ENCODE results near the gene MYPN.

MYPN gene

DNA sequence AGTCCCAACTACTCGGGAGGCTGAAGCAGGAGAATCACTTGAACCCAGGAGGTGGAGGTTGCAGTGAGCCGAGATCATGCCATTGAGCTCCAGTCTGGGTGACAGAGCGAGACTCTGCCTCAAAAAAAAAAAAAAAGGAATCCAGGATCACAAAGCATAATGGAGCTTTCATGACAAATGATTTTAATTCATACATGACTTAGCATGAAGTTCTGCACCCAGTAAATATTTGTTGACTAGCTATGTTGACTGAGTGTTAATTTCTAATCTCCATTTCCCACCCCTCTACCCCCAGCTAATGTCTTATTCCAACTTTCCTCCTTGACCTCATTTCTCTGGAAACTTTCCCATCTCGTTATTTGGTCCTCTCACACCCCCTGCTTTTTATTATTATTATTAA, 69.3 kb downstream of the MYPN start:
- TF ChIP-seq, protein P1, sequence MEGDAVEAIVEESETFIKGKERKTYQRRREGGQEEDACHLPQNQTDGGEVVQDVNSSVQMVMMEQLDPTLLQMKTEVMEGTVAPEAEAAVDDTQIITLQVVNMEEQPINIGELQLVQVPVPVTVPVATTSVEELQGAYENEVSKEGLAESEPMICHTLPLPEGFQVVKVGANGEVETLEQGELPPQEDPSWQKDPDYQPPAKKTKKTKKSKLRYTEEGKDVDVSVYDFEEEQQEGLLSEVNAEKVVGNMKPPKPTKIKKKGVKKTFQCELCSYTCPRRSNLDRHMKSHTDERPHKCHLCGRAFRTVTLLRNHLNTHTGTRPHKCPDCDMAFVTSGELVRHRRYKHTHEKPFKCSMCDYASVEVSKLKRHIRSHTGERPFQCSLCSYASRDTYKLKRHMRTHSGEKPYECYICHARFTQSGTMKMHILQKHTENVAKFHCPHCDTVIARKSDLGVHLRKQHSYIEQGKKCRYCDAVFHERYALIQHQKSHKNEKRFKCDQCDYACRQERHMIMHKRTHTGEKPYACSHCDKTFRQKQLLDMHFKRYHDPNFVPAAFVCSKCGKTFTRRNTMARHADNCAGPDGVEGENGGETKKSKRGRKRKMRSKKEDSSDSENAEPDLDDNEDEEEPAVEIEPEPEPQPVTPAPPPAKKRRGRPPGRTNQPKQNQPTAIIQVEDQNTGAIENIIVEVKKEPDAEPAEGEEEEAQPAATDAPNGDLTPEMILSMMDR (IDR thresholded peaks at IDR 0.05), result no peak

DNA sequence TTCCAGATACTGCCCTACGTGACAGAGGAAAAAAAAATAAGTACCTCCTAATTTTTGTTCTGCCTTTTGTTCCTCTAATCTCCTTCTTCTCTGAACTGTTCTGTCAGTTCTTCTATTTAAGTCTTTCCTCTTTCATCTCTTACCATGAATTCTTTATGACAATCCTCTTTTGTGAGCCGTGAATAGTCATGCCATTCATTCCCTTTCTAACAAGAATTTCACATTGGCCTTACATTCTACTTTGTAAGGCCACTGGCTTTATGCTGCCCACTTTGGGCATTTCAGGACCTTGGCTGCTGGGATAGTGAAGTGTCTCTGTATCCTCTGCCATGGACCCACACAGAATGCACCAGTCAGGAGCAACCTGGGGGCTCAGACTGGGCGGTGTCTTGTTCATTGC, 69.7 kb downstream of the MYPN start:
- TF ChIP-seq, protein P1 (IDR thresholded peaks at IDR 0.05), result no peak

DNA sequence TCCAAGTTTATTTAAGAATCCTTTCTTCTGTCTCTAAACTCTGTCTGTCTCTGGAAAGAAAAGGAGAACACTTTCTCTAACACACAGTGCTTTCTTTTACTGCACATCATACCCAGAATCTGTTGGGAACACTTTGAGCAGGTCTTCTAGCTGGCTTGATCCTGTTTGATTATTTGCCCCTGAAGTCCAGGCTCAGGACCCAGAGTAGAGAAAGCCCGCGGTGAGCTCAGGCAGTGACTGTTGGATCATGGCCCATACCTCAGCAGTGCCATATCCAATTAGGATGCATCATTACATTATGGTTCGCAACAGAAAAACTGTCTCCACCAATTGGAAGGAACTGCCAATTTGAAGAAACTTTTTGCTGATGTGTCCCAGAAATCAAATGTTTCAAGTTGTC, 71.2 kb downstream of the MYPN start:
- TF ChIP-seq, protein P1 (IDR thresholded peaks at IDR 0.05), result no peak

DNA sequence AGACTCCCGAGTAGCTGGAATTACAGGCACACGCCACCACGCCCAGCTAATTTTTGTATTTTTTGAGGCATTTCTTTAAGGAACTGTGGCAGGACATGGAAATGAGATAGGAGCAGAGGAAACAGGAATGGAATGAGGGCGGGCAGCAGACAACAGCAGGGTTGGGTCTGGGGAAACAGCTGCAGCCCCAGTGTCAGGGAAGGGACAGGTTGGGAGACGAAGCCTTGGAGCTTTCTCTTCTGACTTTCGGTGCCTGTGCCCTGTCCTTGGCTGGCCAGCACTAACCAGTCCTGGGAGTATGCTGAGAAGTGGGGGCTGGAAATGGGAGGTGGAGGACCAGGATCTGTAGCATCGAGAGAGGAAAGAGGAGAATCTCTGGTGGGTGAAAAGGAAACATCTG, 75.3 kb downstream of the MYPN start:
- TF ChIP-seq, protein P1 (IDR thresholded peaks at IDR 0.05), result no peak

DNA sequence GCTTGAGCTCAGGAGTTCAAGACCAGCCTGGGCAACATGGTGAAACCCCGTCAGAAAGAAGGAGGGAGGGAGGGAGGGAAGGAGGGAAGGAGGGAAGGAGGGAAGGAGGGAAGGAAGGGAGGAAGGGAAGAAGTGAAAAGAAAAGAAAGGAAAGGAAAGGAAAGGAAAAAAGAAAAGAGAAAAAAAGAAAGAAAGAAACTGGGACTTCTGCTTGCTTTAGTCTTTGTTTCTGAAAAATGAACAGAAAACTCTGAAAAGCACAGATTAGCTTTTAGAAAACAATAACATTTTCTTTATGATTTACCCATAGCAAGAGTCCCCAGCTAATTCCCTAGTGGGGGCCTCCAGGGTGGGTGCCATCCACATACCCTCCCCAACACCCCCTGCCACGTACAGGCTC, 75.8 kb downstream of the MYPN start:
- TF ChIP-seq, protein P1 (IDR thresholded peaks at IDR 0.05), result no peak

DNA sequence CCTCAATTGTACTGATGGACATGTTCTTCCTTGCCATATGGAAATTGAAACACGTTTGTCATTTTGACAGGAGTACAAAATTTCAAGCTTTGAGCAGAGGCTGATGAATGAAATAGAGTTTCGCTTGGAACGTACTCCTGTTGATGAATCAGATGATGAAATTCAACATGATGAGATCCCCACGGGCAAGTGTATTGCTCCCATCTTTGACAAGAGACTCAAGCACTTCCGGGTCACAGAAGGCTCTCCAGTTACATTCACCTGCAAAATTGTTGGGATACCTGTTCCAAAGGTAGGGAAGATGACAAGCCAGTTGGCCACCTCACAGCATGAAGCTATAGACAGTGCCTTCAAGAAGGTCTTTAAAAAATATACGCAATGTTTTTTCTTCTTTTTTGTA, 79.5 kb downstream of the MYPN start:
- TF ChIP-seq, protein P1 (IDR thresholded peaks at IDR 0.05), result no peak

DNA sequence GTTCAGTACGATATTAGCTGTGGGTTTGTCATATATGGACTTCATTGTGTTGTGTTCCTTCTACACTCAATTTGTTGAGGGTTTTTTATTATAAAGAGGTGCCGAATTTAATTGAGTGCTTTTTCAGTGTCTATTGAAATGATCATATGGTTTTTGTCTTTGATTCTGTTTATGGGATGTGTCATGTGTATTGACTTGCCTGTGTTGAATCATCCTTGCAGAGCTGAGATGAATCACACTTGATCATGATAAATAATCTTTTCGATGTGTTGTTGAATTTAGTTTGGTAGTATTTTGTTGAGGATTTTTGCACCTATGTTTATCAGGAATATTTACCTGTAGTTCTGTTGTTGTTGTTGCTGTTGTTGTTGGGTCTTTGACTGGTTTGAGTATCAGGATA, 82.8 kb downstream of the MYPN start:
- TF ChIP-seq, protein P1 (IDR thresholded peaks at IDR 0.05), result no peak

DNA sequence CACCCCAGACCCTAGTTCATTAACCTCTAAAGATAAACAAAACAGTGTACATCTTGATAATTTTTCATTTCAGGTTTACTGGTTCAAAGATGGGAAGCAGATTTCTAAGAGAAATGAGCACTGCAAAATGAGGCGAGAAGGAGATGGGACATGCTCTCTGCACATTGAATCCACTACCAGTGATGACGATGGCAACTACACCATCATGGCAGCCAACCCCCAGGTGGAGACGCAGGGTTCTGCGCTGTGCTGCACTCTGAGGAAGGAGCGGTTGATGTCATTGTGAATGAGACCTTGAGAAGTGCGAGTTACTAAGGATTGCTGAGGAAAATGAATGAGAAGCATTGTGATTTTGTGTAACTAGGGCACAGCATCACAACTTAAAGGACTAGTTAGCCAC, 85.0 kb downstream of the MYPN start:
- TF ChIP-seq, protein P1 (IDR thresholded peaks at IDR 0.05), result no peak
